GM21360 (cell line): Measurements from ENCODE around the gene RHBDD2.
"Not testable (repeated sequence)": the region's sequence is repeated elsewhere in the genome, so short reads cannot be mapped to it uniquely, and the experiment has no call there.

Source experiments
- ATAC-seq: cut with Tn5 transposase; IDR thresholded peaks from one replicate; pipeline ENCODE4 v1.9.1; 2021; ENCODE audit warnings: mild to moderate bottlenecking, moderate library complexity; ENCODE audit not compliant: unreplicated experiment

RHBDD2 gene

DNA sequence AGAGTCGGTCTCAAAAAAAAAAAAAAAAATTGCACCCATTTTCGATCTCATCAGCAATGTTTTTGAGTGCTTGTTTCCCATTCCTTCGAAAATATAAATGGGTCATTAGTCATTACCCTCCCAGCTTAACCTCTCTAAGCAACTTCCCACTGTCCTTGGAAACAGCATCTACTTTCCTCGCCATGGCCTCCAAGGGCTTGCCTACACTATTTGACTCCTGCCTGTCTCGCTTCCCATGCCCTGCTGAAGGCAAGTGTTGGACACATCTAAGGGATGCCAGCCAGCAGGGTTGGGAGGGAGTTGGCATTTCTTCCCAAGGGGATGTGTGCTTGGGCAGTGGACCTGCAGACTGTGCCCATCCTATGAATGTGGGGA lies 12.7 kb upstream of the RHBDD2 start:
- no peak for ATAC-seq

DNA sequence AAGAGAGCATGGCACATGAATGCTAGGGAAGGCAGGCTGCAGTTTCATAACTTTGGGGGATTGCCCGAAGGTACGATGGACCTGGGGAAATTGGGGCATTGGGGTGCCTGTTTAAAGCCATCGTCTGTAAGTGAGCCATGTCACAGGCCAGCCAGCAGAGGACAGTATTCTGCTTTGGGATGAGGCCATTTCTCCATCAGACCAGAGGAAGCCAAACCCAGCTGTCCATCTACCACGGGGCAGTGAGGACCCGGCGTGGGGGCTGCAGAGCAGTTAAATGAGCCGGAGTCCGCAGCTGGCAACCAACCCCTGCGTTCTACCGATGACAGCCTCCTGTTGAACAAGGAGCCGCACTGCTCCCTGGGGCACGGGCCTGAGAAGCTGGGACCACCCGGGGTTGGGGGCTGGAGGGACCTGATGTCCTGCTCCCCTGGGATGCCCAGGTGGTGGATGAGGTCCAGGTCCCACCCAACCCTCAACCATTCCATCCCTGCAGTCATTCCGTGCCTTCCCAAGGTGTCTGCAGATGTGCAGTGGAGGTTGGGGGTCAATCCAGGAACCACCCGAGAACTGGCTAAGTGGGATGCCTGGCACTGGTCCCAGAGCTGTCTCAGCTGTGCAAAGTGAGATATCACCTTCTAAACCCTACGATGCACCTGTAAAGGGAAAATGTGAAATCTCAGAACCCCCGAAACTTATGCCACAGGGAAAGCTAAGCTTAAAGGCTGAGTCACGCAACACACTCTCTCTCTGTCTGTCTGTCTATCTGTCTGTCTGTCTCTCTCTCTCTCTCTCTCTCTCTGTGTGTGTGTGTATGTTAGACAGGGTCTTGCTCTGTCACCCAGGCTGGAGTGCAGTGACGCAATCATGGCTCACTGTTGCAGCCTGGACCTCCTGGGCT lies 12.1 kb upstream of the RHBDD2 start:
- no peak for ATAC-seq

DNA sequence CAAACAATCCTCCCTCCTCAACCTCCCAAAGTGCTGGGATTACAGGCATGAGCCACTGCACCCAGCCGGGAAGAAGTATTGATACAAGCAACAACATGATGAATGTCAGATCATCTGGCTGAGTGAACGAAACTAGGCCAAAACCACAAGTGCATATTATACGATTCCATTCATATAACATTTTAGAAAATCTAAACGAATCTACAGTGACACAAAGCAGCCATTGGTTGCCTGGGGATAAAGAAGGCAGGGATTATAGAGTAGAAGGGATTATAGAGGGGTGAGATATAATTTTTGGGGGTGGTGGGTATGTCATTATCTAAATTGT lies 11.5 kb upstream of the RHBDD2 start:
- no peak for ATAC-seq

DNA sequence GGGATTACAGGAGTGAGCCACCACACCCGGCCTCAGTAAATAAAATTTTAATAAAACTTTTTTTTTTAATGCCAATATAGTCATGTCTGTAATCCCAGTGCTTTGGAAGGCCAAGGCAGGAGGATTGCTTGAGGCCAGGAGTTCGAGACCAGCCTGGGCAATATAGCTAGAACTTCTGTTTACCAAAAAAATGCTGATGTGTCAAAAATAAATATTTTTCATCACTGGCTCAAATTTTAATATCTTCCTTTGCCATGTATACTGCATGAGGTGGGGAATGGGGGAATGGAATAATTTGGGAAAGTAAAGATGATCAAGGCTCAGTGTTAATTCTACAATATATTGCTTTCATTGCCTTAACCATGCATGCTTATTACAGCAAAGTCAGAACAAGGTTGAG lies 10.7 kb upstream of the RHBDD2 start:
- no peak for ATAC-seq

DNA sequence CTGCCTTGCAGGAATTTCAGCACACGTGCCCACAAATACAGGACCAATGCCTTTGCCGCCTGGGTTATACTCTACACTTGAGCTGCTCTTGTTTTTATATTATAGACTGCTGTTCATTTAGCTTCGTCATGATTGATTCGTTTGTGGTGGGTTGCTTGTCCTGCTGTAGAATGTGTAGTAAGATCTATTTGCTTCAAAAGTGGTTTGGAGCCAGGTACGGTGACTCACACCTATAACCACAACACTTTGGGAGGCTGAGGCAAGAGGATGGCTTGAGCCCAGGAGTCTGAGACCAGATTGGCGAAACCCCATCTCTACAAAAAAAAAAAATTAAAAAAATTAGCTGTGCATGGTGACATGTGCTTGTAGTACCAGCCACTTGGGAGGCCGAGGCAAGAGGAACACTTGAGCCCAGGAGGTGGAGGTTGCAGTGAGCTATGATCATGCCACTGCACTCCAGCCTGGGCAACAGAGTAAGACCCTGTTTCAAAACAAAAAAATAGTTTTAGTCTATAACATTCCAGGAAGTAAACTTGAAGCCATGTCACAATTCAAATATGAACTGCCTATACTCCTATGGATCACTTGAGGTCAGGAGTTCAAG lies 9.0 kb upstream of the RHBDD2 start:
- ATAC-seq, result no peak

DNA sequence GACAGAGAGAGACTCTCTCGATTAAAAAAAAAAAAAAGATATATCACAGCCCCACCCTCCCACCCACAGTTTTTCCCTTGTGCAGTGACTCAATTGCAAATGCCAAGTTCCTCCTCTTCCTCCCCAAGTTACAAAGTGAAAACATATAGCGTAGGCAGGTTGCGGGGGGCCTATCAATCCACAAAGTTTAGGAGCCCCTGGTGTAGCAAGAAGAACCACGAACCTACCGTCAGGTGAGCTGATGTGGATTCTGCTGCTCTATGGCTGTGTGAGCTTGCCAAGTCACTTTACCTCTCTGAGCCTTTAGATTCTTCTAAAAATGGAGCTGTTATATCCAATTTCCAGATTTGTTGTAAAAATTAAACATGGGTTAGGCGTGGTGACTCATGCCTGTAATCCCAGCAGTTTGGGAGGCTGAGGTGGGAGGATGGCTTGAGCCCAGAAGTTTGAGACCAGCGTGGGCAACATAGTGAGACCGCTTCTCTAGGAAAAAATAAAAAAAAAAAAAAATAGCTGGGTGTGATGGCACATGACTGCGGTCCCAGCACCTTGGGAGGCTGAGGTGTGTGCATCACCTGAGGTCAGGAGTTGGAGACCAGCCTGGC lies 8.2 kb upstream of the RHBDD2 start:
- ATAC-seq, result no peak

DNA sequence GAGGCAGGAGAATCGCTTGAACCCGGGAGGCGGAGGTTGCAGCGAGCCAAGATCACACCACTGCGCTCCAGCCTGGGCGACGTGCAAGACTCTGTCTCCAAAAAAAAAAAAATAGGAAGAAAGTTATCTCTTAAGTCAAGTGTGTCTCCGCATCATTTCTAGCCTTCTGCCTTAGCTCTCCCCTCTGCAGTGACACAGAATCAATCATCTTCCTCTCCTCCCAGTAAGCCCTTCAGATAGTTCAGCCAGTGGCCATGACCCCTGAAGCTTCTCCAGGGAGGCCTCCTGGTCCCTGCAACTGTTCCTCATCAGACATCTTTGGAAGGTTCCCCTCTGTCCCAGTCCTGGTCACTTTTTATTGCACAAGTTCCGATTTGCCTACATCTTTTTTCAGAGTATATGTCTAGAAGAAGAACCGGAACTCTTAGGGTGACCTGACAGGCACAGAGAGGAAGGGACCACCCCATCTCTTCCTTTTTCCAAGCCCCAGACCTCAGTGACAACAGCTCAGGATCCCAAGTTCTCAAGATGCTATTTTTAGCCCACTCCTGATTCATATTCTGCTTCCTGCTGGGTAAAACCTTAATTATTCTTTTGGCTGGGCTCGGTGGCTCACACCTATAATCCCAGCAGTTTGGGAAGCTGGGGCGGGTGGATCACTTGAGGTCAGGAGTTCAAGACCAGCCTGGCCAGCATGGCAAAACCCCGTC lies 6.6 kb upstream of the RHBDD2 start:
- ATAC-seq, result no peak

DNA sequence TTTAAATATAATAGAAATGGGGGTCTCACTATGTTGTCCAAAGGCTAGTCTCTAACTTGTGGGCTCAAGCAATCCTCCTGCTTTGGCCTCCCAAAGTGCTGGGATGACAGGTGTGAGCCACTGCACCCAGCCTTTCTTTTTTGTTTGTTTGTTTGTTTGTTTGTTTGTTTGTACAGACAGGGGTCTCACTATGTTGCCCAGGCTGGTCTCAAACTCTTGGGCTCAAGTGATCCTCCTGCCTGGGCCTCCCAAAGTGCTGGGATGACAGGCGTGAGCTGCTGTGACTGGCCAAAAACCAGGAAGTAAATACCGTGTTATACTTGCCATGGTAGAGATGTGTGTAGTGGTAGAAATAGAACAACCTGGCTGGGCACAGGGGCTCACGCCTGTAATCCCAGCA lies 4.7 kb upstream of the RHBDD2 start:
- not testable (repeated sequence) for ATAC-seq

DNA sequence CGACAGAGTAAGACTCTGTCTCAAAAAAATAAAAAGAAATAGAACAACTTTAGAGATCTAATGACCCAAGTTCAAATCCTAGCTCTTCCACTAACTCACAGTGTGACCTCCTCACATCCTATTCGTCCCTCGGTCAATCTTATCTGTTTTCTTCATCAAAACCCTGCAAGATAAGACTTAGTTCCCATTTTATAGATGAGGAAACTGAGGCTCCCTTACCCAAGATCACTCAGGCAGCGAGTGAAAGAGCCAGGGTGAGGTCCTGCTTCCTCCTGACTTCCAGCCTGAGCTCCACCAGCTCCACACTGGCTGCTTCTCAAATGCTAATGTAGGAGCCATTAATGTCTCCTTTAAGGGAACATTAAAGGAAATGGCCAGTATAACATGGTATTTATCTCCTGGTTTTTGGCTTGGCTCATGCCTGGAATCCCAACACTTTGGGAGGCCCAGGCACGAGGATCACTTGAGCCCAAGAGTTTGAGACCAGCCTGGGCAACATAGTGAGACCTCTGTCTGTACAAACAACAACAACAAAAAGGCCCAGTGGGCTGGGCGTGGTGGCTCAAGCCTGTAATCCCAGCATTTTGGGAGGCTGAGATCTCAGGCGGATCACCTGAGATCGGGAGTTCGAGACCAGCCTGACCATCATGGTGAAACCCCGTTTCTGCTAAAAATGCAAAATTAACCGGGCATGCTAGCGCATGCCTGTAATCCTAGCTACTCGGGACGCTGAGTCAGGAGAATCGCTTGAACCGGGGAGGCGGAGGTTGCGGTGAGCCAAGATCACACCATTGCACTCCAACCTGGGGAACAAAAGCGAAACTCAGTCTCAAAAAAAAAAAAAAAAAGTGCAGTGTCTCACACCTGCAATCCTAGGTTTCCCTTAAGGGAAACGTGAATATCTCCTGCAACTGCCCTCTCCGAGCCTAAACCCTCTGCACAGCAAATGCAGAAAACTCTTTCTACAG lies 3.4 kb upstream of the RHBDD2 start:
- no peak for ATAC-seq

DNA sequence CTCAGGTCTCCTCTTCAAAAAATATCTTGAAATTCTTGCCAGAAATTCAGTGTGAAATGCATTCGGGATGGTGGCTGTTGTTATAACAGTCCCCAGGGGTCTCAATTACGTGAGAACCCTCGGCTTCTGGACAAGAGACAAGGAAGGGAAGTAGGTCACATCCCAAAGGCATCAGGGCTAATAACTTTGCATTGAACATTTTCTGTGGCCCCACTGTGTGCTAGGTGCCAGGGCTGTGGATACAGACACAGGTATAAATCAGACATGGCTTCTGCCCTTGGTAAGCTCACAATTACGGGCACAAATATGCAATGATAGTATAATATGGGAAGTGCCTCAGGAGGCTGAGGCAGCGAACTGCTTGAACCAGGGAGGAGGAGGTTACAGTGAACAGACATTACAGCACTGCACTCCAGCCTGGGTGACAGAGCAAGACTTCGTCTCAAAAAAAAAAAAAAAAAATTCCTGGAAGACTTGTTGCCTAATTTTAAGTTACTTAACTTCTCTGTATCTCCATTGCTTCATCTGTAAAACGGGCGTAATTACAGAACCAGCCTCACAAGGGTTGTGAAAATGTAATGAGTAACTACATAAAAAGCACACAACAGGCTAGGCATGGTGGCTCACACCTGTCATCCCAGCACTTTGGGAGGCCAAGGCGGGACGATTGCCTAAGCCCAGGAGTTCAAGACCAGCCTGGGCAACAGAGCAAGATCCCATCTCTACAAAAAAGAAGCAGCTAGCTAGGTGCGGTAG lies 2.5 kb upstream of the RHBDD2 start:
- ATAC-seq, result no peak

DNA sequence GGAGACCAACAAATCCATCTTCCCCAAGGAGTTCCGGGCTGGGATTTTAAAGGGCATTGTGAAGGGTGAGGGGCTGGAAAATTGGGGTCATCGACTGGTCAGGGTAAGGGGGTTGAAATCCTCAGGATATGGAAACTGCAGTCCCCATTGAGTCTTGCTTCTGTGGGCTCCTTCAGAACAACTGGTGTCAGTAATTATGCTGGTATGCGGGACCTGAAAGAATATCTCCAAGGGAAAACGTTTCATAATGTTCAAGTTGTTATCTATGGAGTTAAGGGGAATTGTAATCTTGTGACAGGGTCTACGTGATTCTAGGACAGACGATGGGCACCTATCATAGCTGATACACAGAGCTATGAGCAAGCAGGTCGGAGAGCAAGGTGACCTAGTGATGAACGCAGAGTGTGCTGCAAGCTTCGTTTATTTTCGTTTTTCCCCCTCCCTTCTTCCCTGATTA lies 494 bp upstream of the RHBDD2 start:
- no peak for ATAC-seq

DNA sequence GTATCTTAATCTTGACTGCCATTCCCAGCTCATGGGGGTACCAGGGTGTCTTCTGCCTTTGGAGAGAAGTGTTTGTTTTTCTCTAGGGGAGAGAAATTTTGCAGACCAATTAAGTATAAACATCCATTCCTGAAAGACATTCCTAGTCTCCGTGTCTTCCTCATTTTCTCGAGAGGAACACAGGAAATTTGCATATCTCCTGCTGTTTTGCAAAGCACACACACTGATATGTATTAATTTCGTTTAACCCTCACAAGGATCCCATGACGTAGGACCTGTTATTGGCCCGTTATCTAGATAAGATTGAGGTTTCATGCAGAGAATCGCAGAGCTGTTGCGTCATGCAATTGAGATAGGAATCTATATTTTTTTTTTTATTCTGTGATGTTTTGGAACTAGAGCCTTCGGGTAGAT lies 944 bp downstream of the RHBDD2 start:
- no peak for ATAC-seq

DNA sequence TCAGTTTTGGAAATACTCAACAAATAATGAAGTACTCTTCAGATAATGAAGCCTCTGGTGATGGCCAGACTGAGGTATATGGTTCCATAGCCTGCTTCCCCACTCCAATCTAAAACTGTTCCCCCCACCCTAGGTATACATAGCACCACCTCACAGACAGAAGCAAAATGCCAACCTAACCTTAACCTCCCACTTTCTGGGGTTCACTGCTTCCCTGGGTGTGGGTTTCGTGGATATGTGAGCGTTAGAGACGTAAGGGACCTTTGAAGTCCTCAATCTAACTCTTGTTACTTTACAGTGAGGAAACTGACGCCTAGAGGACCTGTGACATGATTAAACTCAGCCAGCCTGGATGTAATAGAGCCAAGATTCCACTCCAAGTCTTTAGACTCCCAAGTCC lies 1.4 kb downstream of the RHBDD2 start:
- no peak for ATAC-seq

DNA sequence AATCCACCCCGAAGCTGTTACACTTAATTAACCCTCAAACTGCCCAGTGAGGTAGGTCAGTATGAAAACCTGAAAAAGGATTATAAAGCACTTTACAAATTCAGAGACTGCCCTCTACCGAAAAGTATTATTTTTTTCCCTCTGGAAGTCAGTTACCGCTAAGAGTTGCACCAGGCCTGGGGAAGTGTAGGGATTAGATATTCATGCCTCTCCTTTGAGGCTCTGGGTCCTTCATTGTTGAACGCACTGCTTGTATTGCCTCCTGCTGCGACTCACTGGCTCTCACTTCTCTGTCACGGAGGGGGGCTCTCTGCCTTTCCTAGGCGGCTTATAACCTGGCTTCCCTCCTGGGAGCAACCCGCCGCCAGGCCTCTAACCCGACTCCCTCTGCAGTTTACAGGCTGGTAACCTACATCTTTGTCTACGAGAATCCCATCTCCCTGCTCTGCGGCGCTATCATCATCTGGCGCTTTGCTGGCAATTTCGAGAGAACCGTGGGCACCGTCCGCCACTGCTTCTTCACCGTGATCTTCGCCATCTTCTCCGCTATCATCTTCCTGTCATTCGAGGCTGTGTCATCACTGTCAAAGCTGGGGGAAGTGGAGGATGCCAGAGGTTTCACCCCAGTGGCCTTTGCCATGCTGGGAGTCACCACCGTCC lies 2.7 kb downstream of the RHBDD2 start:
- ATAC-seq, result no peak

DNA sequence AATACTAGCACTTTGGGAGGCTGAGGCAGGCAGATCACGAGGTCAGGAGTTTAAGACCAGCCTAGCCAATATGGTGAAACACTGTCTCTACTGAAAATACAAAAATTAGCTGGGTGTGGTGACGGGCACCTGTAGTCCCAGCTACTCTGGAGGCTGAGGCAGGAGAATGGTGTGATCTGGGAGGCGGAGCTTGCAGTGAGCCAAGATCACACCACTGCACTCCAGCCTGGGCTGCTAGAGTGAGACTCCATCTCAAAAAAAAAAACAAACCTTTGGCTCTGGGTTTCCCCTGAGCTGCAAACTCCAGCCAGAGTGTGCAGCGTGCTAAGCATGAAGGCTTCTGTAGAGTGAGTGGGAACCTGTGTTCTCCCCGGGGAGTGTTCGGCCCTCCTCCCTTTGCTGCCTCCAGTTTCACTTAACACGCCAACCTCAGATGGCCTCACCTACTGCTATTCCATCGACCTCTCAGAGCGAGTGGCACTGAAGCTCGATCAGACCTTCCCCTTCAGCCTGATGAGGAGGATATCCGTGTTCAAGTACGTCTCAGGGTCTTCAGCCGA lies 4.5 kb downstream of the RHBDD2 start:
- not testable (repeated sequence) for ATAC-seq

DNA sequence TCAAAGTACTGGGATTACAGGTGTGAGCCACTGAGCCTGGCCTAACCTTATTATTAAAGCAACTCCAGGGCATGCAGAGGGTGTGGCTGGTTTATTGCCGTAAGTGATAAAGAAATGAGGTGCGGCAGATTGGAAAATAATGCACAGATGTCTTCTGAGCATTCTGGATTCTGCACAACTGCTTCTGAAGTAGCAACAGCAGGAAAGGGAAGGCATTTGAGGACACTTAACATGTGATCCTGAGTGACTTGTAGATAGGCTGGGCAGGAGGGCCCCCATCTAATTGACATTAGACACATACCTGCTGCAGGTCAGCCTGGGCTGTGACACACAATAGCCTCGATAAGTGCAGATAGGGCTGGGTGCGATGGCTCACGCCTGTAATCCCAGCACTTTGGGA lies 5.6 kb downstream of the RHBDD2 start:
- no peak for ATAC-seq

DNA sequence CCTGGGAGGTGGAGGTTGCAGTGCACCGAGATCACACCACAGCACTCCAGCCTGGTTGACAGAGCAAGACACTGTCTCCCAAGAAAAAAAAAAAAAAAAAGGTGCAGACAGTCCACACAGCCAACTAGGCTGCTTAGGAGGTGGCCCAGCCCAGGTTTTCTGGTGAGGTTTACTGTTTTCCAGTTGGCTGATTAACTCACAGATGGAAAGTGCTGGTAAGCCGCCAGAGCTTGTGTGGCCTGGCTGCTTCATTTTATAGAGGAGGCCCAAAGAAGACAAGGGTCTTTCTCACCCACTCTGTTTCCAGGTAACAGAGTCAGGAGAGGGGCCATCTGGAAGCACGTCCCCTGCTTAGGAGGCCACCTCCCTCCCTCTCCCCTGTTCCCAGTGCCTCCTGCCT lies 6.2 kb downstream of the RHBDD2 start:
- no peak for ATAC-seq

DNA sequence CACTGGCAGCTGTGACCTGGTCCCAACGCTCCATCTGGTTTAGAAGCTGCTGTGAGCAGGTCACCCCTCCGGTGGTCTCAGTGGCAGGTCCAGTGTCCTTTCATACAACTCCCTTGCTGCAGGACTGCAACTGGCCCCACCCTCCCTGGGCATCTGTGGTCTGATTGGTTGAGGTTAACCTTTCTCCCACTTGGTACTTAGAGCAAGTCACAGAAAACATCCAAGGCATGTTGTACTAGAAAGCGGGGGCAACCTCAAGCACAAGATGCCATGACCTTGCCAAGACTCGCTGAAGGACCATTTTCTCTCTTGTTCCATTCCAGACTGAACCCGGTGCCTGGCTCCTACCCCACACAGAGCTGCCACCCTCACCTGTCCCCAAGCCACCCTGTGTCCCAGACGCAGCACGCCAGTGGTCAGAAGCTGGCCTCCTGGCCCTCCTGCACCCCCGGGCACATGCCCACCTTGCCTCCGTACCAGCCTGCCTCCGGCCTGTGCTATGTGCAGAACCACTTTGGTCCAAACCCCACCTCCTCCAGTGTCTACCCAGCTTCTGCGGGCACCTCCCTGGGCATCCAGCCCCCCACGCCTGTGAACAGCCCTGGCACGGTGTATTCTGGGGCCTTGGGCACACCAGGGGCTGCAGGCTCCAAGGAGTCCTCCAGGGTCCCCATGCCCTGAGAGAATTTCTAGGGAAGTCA lies 9.0 kb downstream of the RHBDD2 start:
- ATAC-seq, result no peak
